ENCODE results near the gene HDLBP. TPM values are rescaled to one million over a fixed set of nuclear protein-coding genes. Genes with fewer than 3 reads are reported as not detected.
"Not testable (repeated sequence)": the region's sequence is repeated elsewhere in the genome, so short reads cannot be mapped to it uniquely, and the experiment has no call there.

Gene HDLBP
- total and polyA plus RNA-seq, 3 donors from 2014 or later: 600 to 790 (median 648) TPM

- 85 to 88% methylated on average over 19 to 42 of the region's 42 CpGs for WGBS, 2 donors
- DNase-seq: no peak
- Histone ChIP-seq H3K4me1 (no peaks in the 10 kb centered on the region), H3K4me3 (no peak overlapping the region), H3K9me3 (no peaks in the 10 kb centered on the region), H3K27me3 (no peaks in the 10 kb centered on the region), H3K27ac (no peak overlapping the region), H3K36me3 (ENCODE audit: low read depth, missing control alignments) (no peaks in the 10 kb centered on the region)
- intact Hi-C loops (cut with DNase I; ENCODE audit: low total_unique reads): no loop called here
- no peak for TF ChIP-seq CTCF (IDR thresholded peaks at IDR 0.05)
- TF ChIP-seq POLR2A (IDR thresholded peaks at IDR 0.05): no peak
Observed at GRCh38 chr2:241199897-241200821, 115.3 kb downstream of the HDLBP start.

DNA sequence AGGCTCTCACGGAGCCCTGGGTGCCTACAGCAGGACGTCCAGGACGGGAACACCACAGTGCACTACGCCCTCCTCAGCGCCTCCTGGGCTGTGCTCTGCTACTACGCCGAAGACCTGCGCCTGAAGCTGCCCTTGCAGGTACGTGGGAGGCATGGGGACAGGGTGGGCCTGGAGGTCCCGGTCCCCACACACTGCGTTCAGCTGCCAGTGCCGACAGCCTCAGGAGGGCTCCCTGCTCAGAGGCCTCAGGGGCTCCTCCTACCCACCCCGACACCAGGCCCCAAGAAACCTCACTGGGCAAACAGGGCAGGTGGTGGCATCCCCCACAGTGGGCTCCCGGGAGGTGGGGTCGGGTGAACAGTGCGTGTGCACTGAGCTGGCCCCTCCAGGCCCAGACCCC lies 116.2 kb downstream of the HDLBP start:
- H3K4me3 ChIP-seq: no peak overlapping the region
- 88% methylated on average over 16 of the region's 16 CpGs; no CpG with 5 or more reads in 1 of the 2 donors for WGBS, 2 donors
- no peak for DNase-seq

GRCh38 chr2:241198381-241199279 lies 116.8 kb downstream of the HDLBP start:
- Histone ChIP-seq H3K36me3 (ENCODE audit: low read depth, missing control alignments) (no peaks in the 10 kb centered on the region), H3K9me3 (no peaks in the 10 kb centered on the region), H3K27me3 (no peaks in the 10 kb centered on the region), H3K4me3 (no peak overlapping the region), H3K4me1 (no peaks in the 10 kb centered on the region), H3K27ac (no peak overlapping the region)
- intact Hi-C loops (cut with DNase I; ENCODE audit: low total_unique reads): no loop called here
- TF ChIP-seq CTCF (IDR thresholded peaks at IDR 0.05) (no peak), POLR2A (IDR thresholded peaks at IDR 0.05) (no peak)
- WGBS, 2 donors: 78 to 85% methylated on average over 16 to 27 of the region's 27 CpGs
- no peak for DNase-seq

More for the DNA sequence above, 116.2 kb downstream of the HDLBP start:
- Histone ChIP-seq H3K27me3 (no peaks in the 10 kb centered on the region), H3K36me3 (ENCODE audit: low read depth, missing control alignments) (no peaks in the 10 kb centered on the region), H3K27ac (no peak overlapping the region), H3K4me1 (no peaks in the 10 kb centered on the region), H3K9me3 (no peaks in the 10 kb centered on the region)
- intact Hi-C loops (cut with DNase I; ENCODE audit: low total_unique reads): no loop called here
- TF ChIP-seq POLR2A (IDR thresholded peaks at IDR 0.05) (no peak), CTCF (IDR thresholded peaks at IDR 0.05) (no peak)

GRCh38 chr2:241197947-241198346 lies 117.5 kb downstream of the HDLBP start:
- intact Hi-C loops (cut with DNase I; ENCODE audit: low total_unique reads): no loop called here
- no peaks in the 10 kb centered on the region for H3K36me3 ChIP-seq (ENCODE audit: low read depth, missing control alignments)
- H3K4me3 ChIP-seq: no peak overlapping the region
- no peaks in the 10 kb centered on the region for H3K27me3 ChIP-seq
- WGBS, 2 donors: 92 to 94% methylated on average over 6 of the region's 6 CpGs
- DNase-seq: no peak
- no peaks in the 10 kb centered on the region for H3K4me1 ChIP-seq
- no peaks in the 10 kb centered on the region for H3K9me3 ChIP-seq
- TF ChIP-seq CTCF (IDR thresholded peaks at IDR 0.05) (no peak), POLR2A (IDR thresholded peaks at IDR 0.05) (no peak)
- no peak overlapping the region for H3K27ac ChIP-seq

- H3K4me3 ChIP-seq; H3K27ac ChIP-seq; H3K9me3 ChIP-seq; H3K4me1 ChIP-seq; intact Hi-C loops (cut with DNase I; ENCODE audit: low total_unique reads); H3K36me3 ChIP-seq (ENCODE audit: low read depth, missing control alignments); DNase-seq; H3K27me3 ChIP-seq: not testable (repeated sequence)
- WGBS, 2 donors: 92 to 97% methylated on average over 14 of the region's 14 CpGs
Observed at GRCh38 chr2:241197246-241197645, 118.2 kb downstream of the HDLBP start.

Data from testis (tissue), 3 donors.